Left ventricle myocardium inferior (tissue), 1 donor: Measurements from ENCODE around the gene TUBGCP2. TPM values are rescaled to one million over a fixed set of nuclear protein-coding genes. Genes with fewer than 3 reads are reported as not detected.

ENCODE experiments used
- DNase-seq: peaks from one replicate; pipeline ENCODE4 v3.0.0-alpha.2; 2020
- H3K27ac ChIP-seq: fragments of 200-600 bp; replicated peaks from 2 replicates; pipeline ENCODE4 v1.8.0; 2021
- H3K27me3 ChIP-seq: fragments of 200-600 bp; 2 replicates; pipeline ENCODE4 v1.8.0; 2021; ENCODE audit warnings: low read depth
- H3K36me3 ChIP-seq: fragments of 200-600 bp; 2 replicates; pipeline ENCODE4 v1.8.0; 2021
- H3K4me1 ChIP-seq: fragments of 200-600 bp; 2 replicates; pipeline ENCODE4 v1.8.0; 2021
- H3K4me3 ChIP-seq: fragments of 200-600 bp; 2 replicates; pipeline ENCODE4 v1.8.0; 2021; ENCODE audit warnings: mild to moderate bottlenecking, moderate library complexity
- H3K9me3 ChIP-seq: fragments of 200-600 bp; replicated peaks from 2 replicates; pipeline ENCODE4 v1.8.0; 2021
- intact Hi-C: fragments of 100-400 bp; cut with micrococcal nuclease; formaldehyde crosslinking; loops from one replicate; pipeline ENCODE4 v1.11.0; 2022
- total RNA-seq: library from RNA; stranded (reverse); fragmentation: NEBNext Ultra II Directional; extraction: Animal tissue kit (Norgen Biotek cat#: 25700); gene quantifications from one replicate; pipeline ENCODE4 v1.2.1, GENCODE V29; 2021
- TF ChIP-seq, protein P1 (sequence below): fragments of 200-600 bp; IDR thresholded peaks from 2 replicates; pipeline ENCODE4 v1.8.0; 2021; ENCODE audit warnings: antibody characterized with exemption, mild to moderate bottlenecking, borderline replicate concordance
- donor health status: DM: no; HTN: yes; CAD: no; lungs with severe emphysema.

Gene TUBGCP2
- total RNA-seq, 1 donor from 2014 or later = 38.9 TPM

DNA sequence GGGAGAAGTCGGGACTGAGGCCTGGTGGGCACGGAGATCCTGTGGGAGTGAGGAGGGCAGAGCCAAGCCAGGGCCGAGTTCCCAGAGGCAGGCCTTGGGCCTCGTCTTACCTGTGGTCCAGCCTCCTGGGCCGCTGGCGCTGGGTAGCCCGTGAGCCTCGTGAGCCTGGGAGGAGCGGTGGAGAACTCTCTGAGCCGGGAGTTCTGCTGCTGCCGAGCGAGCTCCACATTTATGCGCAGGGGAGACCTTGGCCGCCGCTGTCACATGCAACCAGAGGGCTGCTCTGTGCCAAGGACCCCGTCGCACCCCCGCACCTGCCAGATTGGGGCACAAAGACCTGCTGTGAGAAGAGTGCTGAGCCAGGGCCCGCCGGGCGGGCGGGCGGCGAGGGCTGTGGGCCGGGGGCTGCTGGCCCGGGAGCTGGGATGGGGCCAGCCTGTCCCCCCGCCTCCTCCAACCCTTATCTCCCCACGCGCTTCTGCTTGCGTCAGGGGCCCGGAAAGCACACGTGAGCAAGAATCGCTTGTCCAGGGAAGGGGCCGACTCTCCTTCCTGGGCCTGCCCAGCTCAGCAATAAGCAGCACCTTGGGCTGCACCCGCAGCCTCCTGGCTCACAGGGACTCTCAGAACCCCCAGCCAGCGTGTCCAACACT, 60.9 kb downstream of the TUBGCP2 start:
- intact Hi-C loops = no loop called here
- Histone ChIP-seq H3K4me3 (no peak overlapping the region), H3K4me1 (peaks cover 5% of the 10 kb centered on the region), H3K36me3 (no peaks in the 10 kb centered on the region), H3K9me3 (no peaks in the 10 kb centered on the region), H3K27ac (no peak overlapping the region), H3K27me3 (peaks cover 92% of the 10 kb centered on the region)
- TF ChIP-seq, protein P1, sequence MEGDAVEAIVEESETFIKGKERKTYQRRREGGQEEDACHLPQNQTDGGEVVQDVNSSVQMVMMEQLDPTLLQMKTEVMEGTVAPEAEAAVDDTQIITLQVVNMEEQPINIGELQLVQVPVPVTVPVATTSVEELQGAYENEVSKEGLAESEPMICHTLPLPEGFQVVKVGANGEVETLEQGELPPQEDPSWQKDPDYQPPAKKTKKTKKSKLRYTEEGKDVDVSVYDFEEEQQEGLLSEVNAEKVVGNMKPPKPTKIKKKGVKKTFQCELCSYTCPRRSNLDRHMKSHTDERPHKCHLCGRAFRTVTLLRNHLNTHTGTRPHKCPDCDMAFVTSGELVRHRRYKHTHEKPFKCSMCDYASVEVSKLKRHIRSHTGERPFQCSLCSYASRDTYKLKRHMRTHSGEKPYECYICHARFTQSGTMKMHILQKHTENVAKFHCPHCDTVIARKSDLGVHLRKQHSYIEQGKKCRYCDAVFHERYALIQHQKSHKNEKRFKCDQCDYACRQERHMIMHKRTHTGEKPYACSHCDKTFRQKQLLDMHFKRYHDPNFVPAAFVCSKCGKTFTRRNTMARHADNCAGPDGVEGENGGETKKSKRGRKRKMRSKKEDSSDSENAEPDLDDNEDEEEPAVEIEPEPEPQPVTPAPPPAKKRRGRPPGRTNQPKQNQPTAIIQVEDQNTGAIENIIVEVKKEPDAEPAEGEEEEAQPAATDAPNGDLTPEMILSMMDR = no peak
- DNase-seq = no peak

DNA sequence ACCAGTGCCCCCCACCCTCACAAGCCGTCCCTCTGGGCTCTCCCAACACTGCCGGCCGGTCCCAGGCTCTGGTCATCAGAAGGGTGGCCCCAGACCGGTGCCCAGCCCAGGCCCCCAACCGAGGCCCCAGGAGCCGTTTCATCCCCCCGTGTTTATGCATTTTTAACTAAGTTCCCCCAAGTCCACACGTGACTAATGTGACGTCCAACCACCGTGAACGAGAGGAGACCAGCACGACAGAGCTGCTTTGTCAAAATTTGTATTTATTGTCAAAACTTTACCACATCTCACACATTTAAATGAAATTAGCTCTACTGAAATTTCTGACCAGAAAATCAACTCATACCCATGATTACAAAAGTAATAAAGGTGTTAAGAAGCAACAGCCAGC, 62.4 kb downstream of the TUBGCP2 start:
- Histone ChIP-seq H3K27me3 (peaks cover 93% of the 10 kb centered on the region), H3K9me3 (no peaks in the 10 kb centered on the region), H3K4me1 (no peaks in the 10 kb centered on the region), H3K4me3 (no peak overlapping the region), H3K27ac (no peak overlapping the region), H3K36me3 (no peaks in the 10 kb centered on the region)
- TF ChIP-seq, protein P1 = no peak
- intact Hi-C loops = no loop called here
- no peak for DNase-seq

- no peak overlapping the region for H3K4me3 ChIP-seq
- DNase-seq = no peak
- intact Hi-C loops = no loop called here
- H3K27ac ChIP-seq = no peak overlapping the region
- TF ChIP-seq, protein P1 = no peak
- H3K4me1 ChIP-seq = no peaks in the 10 kb centered on the region
- peaks cover 99% of the 10 kb centered on the region for H3K27me3 ChIP-seq
- no peaks in the 10 kb centered on the region for H3K9me3 ChIP-seq
- H3K36me3 ChIP-seq = no peaks in the 10 kb centered on the region
These were observed 63.0 kb downstream of the TUBGCP2 start for GRCh38 chr10:133245439-133246235.

GRCh38 chr10:133243593-133243992, 65.1 kb downstream of the TUBGCP2 start:
- intact Hi-C loops = no loop called here
- peaks cover 100% of the 10 kb centered on the region for H3K27me3 ChIP-seq
- H3K9me3 ChIP-seq = no peaks in the 10 kb centered on the region
- no peaks in the 10 kb centered on the region for H3K36me3 ChIP-seq
- no peak overlapping the region for H3K4me3 ChIP-seq
- no peak for DNase-seq
- no peaks in the 10 kb centered on the region for H3K4me1 ChIP-seq
- TF ChIP-seq, protein P1 = no peak
- no peak overlapping the region for H3K27ac ChIP-seq

DNA sequence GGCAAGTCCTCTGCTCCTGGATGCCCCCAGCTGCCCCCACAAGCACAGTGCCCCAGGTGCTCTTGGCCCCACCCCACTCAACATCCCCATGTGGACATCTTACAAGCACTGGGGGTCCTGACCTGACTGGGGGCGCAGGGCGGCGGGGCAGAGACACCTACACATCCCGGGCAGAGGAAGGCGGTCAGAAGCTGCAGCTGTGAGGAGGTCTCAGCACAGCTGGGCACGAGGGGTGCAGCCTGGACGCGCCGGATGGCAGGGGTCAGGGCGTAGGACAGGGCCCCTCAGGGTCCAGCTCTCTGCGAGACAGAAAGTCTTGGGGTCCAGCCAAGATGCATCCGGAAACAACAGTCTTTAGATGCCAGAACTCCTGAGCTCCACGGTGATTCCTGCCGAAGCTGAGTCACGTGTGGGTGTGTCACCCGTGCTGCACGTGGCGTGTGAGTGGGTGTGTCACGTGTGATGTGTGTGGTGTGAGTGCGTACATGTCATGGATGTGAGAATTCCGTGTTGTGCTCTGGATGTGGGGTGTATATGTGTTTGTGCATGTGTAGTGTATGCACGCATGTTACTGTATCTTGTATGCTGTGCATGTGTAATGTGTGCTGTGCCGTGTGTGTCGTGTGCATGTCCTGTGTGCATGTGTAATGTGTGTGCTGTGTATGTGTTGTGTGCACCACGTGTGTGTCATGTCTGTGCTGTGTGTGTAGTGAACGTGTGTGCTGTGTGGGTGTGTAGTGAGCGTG, 65.9 kb downstream of the TUBGCP2 start:
- H3K9me3 ChIP-seq = no peaks in the 10 kb centered on the region
- no peaks in the 10 kb centered on the region for H3K36me3 ChIP-seq
- intact Hi-C loops = no loop called here
- no peak overlapping the region for H3K4me3 ChIP-seq
- TF ChIP-seq, protein P1 = no peak
- H3K27ac ChIP-seq = no peak overlapping the region
- no peaks in the 10 kb centered on the region for H3K4me1 ChIP-seq
- DNase-seq = no peak
- H3K27me3 ChIP-seq = peaks cover 100% of the 10 kb centered on the region
